ENCODE measurements around the gene NEU2. TPM values are rescaled to one million over a fixed set of nuclear protein-coding genes. Genes with fewer than 3 reads are reported as not detected.

Gene NEU2
- total RNA-seq, 1 experiment from 2014 or later, result not detected

- intact Hi-C loops (cut with micrococcal nuclease), result no loop called here
- H3K79me2 ChIP-seq (ENCODE audit: insufficient read depth, low read length), result no peaks in the 10 kb centered on the region
- DNase-seq (ENCODE audit: low read depth, low spot score) (no peak), ATAC-seq (no peak)
- no peak overlapping the region for H3K27ac ChIP-seq (ENCODE audit: low read depth, low read length)
- TF ChIP-seq REST (IDR thresholded peaks at IDR 0.05; ENCODE audit: low read depth) (no peak), EGR1 (IDR thresholded peaks at IDR 0.05; ENCODE audit: low read depth) (no peak), SRF (IDR thresholded peaks at IDR 0.05; ENCODE audit: low read depth) (no peak), YY1 (IDR thresholded peaks at IDR 0.05; ENCODE audit: extremely low read depth, insufficient replicate concordance, low read depth, low read length) (no peak), CBX3 (IDR thresholded peaks at IDR 0.05; ENCODE audit: low read depth) (no peak), RAD21 (IDR thresholded peaks at IDR 0.05; ENCODE audit: low read depth) (no peak), SIN3A (IDR thresholded peaks at IDR 0.05; ENCODE audit: low read depth) (no peak), JUND (IDR thresholded peaks at IDR 0.05) (no peak), FOSL1 (IDR thresholded peaks at IDR 0.05; ENCODE audit: low read depth) (no peak)
- no peak overlapping the region for H3K4me3 ChIP-seq (replicated peaks in 1 of 2; ENCODE audit: low read depth in 1 of 2, low read length in 2 of 2)
- no peaks in the 10 kb centered on the region for H3K9me2 ChIP-seq (ENCODE audit: insufficient read depth)
- H3K9me3 ChIP-seq (ENCODE audit: control insufficient read depth in 1 of 2, insufficient read depth in 1 of 2, low read depth in 1 of 2, low read length in 2 of 2), result no peaks in the 10 kb centered on the region
- ChIA-PET CTCF (interaction anchor here (1.7 kb wide), 1 partner anchor 21 kb away, joined by 4 read pairs; no protein-coding TSS in a partner anchor), RAD21 (ENCODE audit: low non-redundant PET in 1 of 2, low total read pairs in 2 of 2, uncharacterized antibody in 2 of 2, unreplicated experiment in 2 of 2) (no interaction called here), POLR2A (no interaction called here)
- BruUV-seq (replicated peaks), result no TSS peak
- H3K27me3 ChIP-seq (ENCODE audit: insufficient read depth, low read length), result no peaks in the 10 kb centered on the region
- H3K4me2 ChIP-seq (ENCODE audit: low read length), result no peak overlapping the region
- no peak overlapping the region for H2AFZ ChIP-seq (ENCODE audit: low read depth, low read length, poor library complexity, severe bottlenecking)
- H3K36me3 ChIP-seq (ENCODE audit: control insufficient read depth in 1 of 2, insufficient read depth in 2 of 2, low read length in 2 of 2), result no peaks in the 10 kb centered on the region
- H3K9ac ChIP-seq (ENCODE audit: low read length), result no peak overlapping the region
- H3K4me1 ChIP-seq (ENCODE audit: control insufficient read depth in 1 of 2, insufficient read depth in 2 of 2, low read length in 2 of 2), result no peaks in the 10 kb centered on the region
- no peaks in the 10 kb centered on the region for H4K20me1 ChIP-seq (ENCODE audit: insufficient read depth)
Observed at GRCh38 chr2:233007739-233008138, 24.7 kb upstream of the NEU2 start.

Measured in HCT116 (cell line).